ENCODE results near the gene EML2. TPM values are rescaled to one million over a fixed set of nuclear protein-coding genes. Genes with fewer than 3 reads are reported as not detected.

Gene EML2
- total and polyA plus RNA-seq, 2 of the 8 experiments (the other 6 are each of a cell fraction or from before 2014, with no cell fraction given): 28.8 to 29.4 TPM

DNA sequence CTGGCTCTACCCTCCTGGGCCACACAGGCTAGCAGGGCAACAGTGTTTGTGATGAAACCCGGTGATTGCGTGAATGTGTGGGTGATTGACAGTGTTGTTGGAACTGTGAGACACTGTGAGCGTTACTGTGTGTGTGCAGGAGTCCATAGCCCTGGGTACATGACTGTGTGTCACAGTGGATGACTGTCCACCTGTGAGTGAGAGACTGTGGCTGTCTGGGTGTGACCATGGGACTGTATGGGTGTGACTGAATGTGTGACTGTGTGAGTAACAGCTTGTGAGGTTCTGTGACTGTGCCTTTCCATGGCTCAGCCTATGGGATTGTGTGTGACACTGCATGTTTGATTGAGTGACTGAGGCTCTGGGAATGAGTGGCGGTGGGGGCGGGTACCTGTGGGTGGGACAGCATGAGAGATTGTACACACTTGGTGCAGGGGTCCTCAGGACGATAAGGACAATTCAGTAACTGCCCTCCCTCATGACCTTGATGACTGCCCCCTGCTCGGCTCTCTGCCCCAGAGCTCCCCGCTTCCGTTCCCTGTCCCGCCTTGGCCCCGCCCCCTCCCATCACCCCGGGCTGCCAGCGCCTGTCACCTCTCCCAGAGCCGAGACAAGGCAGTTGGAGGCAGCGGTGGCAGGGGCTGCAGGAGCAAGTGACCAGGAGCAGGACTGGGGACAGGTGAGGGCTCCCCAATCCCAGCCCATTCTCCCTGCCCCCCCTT lies 28.6 kb upstream of the EML2 start, which contains the start of gene GIPR:
Gene GIPR, plus strand, starts transcription at position 602 of the 722 bp plus-strand sequence. CDS start 1,300 bp downstream, outside the sequence.
- Histone ChIP-seq H4K8ac (ENCODE audit: extremely low read depth, insufficient read depth, low read length) (no peak within 1 kb of the TSS), H2BK5ac (ENCODE audit: low read depth, low read length) (peak within 1 kb of the TSS; percentile 74; the same call in 1 of the 2 replicates), H3K4me1 (replicated peaks in 1 of 4; ENCODE audit: control insufficient read depth in 3 of 4, insufficient read depth in 4 of 4, low read length in 3 of 4) (peaks cover 9 to 14% (median 11%) of the 10 kb centered on the region in 4 experiments), H3K79me1 (ENCODE audit: low read depth, low read length) (no peaks in the 10 kb centered on the region), H3K4ac (replicated peaks; ENCODE audit: insufficient read length, low read depth, low read length) (peak within 1 kb of the TSS; percentile 24), H2BK15ac (ENCODE audit: low read length) (peak within 1 kb of the TSS; percentile 99), H3K79me2 (ENCODE audit: control insufficient read depth in 1 of 2, insufficient read depth in 2 of 2, low read length in 2 of 2) (no peaks in the 10 kb centered on the region), H3K4me2 (ENCODE audit: insufficient read depth in 1 of 2, low read depth in 2 of 2, low read length in 2 of 2) (peak within 1 kb of the TSS; percentile 95 to 98), H4K20me1 (replicated peaks in 1 of 2; ENCODE audit: control insufficient read depth in 1 of 2, insufficient read depth in 2 of 2, low read length in 2 of 2) (peaks cover 0 to 2% of the 10 kb centered on the region in 2 experiments), H3K27me3 (replicated peaks in 1 of 4; ENCODE audit: control insufficient read depth in 3 of 4, extremely low read depth in 1 of 4, insufficient read depth in 3 of 4, low read length in 3 of 4) (peaks cover 18 to 31% (median 27%) of the 10 kb centered on the region in 4 experiments), H4K5ac (ENCODE audit: insufficient read length, low read depth, low read length) (peak within 1 kb of the TSS; percentile 34), H2BK20ac (ENCODE audit: low read length) (peak within 1 kb of the TSS; percentile 98), H3K9me3 (ENCODE audit: insufficient read depth in 2 of 2, low read depth in 1 of 2, low read length in 1 of 2) (no peaks in the 10 kb centered on the region), H3K9ac (replicated peaks in 1 of 4; ENCODE audit: extremely low read depth in 1 of 4, low read depth in 3 of 4, low read length in 3 of 4) (no peak within 1 kb of the TSS), H3K4me3 (ENCODE audit: extremely low read depth in 1 of 4, insufficient read depth in 2 of 4, low read depth in 3 of 4, low read length in 4 of 4) (peak within 1 kb of the TSS; percentile 31 to 65 (median 46); a peak in 7 of 8 replicates), H2AFZ (ENCODE audit: low read length) (peak within 1 kb of the TSS; percentile 91), H2AK5ac (ENCODE audit: low read depth, low read length) (peak within 1 kb of the TSS; percentile 43), H3K23me2 (ENCODE audit: low read depth, low read length) (peaks cover 21% of the 10 kb centered on the region), H4K91ac (replicated peaks; ENCODE audit: insufficient read length, low read length) (peak within 1 kb of the TSS; percentile 78), H3K14ac (ENCODE audit: insufficient read length) (no peak within 1 kb of the TSS), H3K18ac (ENCODE audit: extremely low read depth, low read length) (peak within 1 kb of the TSS; percentile 84; the same call in 1 of the 2 replicates), H3K36me3 (ENCODE audit: control insufficient read depth in 2 of 4, insufficient read depth in 4 of 4, low read length in 3 of 4) (no peaks in the 10 kb centered on the region), H3K23ac (ENCODE audit: insufficient read length) (no peak within 1 kb of the TSS), H3K27ac (ENCODE audit: low read depth, low read length) (no peak within 1 kb of the TSS), H2BK12ac (ENCODE audit: low read depth, low read length) (peak within 1 kb of the TSS; percentile 94; the same call in 1 of the 2 replicates), H3K56ac (replicated peaks; ENCODE audit: insufficient read length, low read depth, low read length) (no peak within 1 kb of the TSS), H2BK120ac (replicated peaks; ENCODE audit: low read depth, low read length) (peak within 1 kb of the TSS; percentile 85)
- 73% methylated on average over 4 of the region's 15 CpGs; no CpG with 5 or more reads in 1 of the 2 experiments for whole genome bisulfite sequencing, 2 experiments (ENCODE audit: extremely low coverage in 1 of 2, insufficient coverage in 1 of 2, insufficient read length in 1 of 2, insufficient replicate concordance in 2 of 2, low coverage in 1 of 2, low lambda C conversion rate in 2 of 2, missing lambda C conversion rate in 1 of 2)
- ChIA-PET CTCF (ENCODE audit: partially characterized antibody) (interaction anchor here (0.6 to 1.4 kb wide), 5 partner anchors 15 to 268 kb away, joined by 3 to 5 read pairs (median 3); no protein-coding TSS in a partner anchor), POLR2A (ENCODE audit: partially characterized antibody) (interaction anchor here (0.9 to 3.3 kb wide), 5 partner anchors 10 to 51 kb away, joined by 3 to 9 read pairs (median 5); no protein-coding TSS in a partner anchor)
- FAIRE-seq: no peak
- TF ChIP-seq SIN3A (conservative IDR thresholded peaks at IDR 0.05 in 1 of 2, IDR thresholded peaks at IDR 0.05 in 1 of 2; ENCODE audit: low read depth in 1 of 2, low read length in 2 of 2): peak in 1 of 2 experiments; percentile 25; a peak in 1 of 4 replicates
- TF ChIP-seq FOSL1 (IDR thresholded peaks at IDR 0.05; ENCODE audit: insufficient read depth, low read depth, low read length): no peak
- TF ChIP-seq RFX5 (IDR thresholded peaks at IDR 0.05; ENCODE audit: borderline replicate concordance, low read depth, low read length): no peak
- TF ChIP-seq CHD2 (IDR thresholded peaks at IDR 0.05; ENCODE audit: low read length): no peak
- no peak for TF ChIP-seq BACH1 (IDR thresholded peaks at IDR 0.05; ENCODE audit: low read length)
- peak in 1 of 2 experiments; percentile 89 for DNase-seq (ENCODE audit: low read depth in 1 of 2, low spot score in 2 of 2)

Measured in H1 (cell line).